ENCODE results near the gene RXRA. TPM values are rescaled to one million over a fixed set of nuclear protein-coding genes. Genes with fewer than 3 reads are reported as not detected.

The RXRA gene
- total RNA-seq, 1 experiment from 2014 or later, result 17.2 TPM

- DNase-seq (ENCODE audit: low spot score), result no peak
Observed at GRCh38 chr9:134399435-134400056, 73.3 kb downstream of the RXRA start.

DNA sequence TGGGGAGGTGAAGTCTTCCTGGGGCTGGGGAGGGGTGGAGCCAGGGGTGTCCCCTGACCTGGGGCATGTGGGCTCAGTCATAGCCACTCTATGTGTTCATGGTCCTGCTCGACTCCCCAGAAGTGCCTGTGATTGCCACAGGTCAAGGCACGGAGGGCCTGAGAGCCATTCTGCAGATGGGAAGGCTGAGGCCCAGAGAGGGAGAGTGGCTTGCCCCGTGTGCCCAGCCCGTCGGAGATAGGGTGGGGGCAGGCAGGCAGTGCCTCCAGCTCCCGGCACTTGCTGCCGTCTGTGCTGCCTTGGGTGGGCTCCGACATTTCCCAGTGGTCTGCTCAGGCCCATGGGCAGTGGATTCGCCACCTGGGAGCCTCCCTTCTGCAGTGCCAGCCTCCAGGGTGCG, 74.0 kb downstream of the RXRA start:
- DNase-seq (ENCODE audit: low spot score), result no peak

- no peak for DNase-seq (ENCODE audit: low spot score)
Observed at GRCh38 chr9:134401391-134401790, 75.1 kb downstream of the RXRA start.

GRCh38 chr9:134402182-134402581, 75.9 kb downstream of the RXRA start:
- no peak for DNase-seq (ENCODE audit: low spot score)

DNA sequence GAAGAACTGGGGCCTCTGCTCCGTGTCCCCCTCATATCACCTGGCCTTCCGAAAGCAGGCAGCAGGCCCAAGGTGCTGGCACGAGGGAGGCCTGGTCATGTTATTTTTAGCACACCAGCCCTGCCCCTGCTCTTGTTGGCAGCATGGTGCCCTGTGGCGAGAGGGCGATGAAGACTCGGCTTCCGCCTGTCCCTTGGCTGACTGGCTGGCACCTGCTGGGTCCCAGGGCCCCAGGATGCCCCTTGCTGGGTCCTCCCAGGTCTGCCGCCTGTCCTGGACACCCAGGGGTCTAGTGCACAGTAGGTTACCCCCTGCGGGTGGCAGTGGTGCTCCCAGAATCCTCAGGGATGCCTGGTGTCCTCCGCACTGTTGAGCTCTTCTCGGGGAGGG, 77.0 kb downstream of the RXRA start:
- peak; percentile 42 for DNase-seq (ENCODE audit: low spot score)

DNA sequence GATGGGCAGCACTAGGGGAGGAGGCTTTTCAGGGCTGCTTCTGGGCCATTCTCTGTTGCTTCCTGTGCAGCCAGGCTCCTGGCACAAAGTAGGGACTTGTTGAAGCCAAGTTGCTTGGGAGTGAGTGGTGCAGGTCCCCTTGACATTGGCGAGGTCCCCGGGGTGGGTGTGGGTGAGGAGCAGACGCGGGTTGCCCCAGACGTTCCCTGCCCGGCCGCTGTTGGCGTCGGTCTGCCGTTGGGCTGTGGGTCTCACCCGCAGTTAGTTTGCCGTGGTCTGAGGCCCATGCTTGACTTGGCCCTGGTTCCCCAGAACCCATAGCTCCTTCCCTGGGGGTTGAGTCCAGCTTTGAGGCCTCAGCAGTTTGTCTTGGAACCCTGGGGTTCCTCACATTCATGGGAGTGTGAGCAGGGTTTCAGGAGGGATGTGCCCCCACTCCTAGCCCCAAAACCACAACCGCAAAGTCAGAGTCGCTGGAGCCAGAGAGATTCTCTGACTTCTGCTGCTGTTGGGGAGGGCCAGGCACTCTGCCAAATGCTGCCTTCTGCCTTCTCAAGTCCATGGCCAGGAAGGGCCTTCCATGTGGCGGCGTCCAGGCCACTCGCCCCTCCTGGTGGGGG, 77.5 kb downstream of the RXRA start:
- DNase-seq (ENCODE audit: low spot score), result peak; percentile 91

- DNase-seq (ENCODE audit: low spot score), result no peak
Observed at GRCh38 chr9:134404376-134405358, 78.4 kb downstream of the RXRA start.

GRCh38 chr9:134405527-134405926, 79.3 kb downstream of the RXRA start:
- no peak for DNase-seq (ENCODE audit: low spot score)

DNA sequence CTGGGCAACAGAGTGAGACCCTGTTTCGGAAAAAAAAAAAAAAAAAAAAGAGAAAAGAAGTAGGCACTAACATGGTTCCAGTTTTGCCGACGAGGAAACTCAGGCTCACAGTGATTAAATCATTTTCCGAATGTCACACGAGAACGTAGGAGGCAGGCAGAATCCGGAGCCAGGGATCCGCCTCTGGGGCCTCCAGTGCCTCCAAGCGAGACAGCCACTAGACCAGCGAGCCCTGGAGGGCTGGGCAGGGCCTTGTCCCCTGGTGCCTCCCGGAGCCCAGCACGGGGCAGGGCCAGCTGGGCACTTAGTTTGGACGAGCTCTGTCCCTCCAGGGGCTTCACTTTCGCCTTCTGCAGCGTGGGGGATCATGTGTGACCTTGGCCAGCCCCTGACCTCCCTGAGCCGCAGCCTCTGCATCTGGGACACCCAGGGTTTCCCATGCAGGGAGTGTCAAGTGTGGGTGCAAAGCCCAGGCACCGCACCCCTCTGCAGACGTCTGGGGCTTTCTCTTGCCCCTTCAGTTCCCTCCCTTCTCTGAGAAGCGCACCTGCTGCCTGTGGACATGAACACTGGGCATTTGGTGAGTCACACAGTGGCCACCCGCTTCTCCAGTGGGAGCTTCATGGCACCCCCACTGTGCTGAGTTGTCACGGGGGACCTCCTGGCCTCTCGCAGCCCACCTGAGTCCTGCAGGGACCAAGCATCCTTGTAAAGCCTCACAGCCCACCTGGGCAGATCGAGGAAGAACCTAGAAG, 80.3 kb downstream of the RXRA start:
- DNase-seq (ENCODE audit: low spot score), result peak; percentile 46

GRCh38 chr9:134407121-134407779, 81.0 kb downstream of the RXRA start:
- DNase-seq (ENCODE audit: low spot score), result peak; percentile 91

- no peak for DNase-seq (ENCODE audit: low spot score)
Observed at GRCh38 chr9:134408389-134408788, 82.1 kb downstream of the RXRA start.

DNA sequence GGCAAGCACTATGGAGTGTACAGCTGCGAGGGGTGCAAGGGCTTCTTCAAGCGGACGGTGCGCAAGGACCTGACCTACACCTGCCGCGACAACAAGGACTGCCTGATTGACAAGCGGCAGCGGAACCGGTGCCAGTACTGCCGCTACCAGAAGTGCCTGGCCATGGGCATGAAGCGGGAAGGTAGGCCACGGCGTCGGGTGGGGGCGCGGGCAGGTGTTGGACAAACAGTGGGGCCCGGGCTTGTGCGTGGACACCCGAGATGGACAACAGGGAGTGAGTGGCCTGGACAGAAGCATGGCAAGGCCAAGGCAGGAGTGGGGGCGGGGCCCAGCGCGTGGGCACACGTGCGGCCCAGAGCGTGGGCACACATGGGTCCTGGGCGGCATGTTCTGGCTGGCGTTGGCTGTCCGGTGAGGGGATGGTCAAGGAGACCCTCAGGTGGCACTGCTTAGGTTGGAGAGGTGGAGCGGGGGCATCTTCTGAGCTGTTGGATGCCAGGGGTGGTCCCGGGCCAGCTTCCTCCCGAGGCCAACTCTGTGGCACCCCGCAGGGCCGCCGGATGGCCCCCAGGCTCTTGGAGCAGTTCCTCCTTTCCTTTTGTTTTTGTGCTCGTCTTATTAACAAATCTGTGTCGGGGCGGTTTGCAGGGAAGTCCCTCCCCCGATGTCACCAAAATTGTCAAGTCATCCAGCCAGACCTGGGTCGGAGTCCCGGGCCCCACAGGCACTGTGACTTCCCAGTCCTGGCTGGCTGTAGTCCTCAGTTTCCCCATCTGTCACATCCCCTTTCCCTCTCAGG, 82.9 kb downstream of the RXRA start:
- DNase-seq (ENCODE audit: low spot score), result no peak

DNA sequence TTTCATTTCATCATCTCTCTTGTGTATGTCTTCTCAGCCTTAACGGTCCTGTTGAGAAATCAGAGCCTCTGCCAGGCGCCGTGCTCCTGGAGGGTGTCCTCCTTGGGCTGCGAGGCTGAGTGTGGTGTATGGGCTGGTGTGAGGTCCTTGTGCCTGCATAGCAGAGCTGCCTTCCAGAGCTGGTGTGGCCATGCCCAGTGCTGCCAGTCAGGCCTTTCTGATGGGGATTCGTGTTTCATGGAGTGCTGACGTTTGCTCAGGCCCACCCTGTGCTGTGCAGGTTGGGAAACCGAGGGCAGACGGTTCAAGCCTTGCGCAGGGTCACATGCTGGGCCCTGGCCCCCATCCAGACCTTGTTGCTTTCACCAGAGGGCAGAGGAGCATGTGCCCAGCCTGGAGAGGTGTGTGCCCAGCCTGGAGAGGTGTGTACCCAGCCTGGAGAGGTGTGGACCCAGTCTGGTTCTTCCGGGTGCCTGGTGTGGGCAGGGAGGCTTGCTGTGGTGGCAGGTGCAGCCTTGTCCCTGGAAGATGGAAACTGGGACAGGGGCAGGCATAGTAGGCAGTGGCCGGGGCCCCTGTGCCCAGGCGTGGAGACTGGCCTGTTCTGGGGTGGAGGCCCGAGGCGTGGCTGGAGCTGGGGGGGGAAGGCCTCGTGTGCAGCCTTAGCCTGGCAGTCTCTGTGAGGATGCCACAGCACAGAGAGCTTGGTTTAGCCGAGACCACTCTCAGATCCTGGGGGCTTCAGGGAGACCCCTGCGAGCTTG, 84.0 kb downstream of the RXRA start:
- DNase-seq (ENCODE audit: low spot score), result no peak

- DNase-seq (ENCODE audit: low spot score), result no peak
Observed at GRCh38 chr9:134410835-134411217, 84.6 kb downstream of the RXRA start.

GRCh38 chr9:134411440-134412297, 85.4 kb downstream of the RXRA start:
- no peak for DNase-seq (ENCODE audit: low spot score)

- no peak for DNase-seq (ENCODE audit: low spot score)
Observed at GRCh38 chr9:134412298-134412711, 86.0 kb downstream of the RXRA start.

DNA sequence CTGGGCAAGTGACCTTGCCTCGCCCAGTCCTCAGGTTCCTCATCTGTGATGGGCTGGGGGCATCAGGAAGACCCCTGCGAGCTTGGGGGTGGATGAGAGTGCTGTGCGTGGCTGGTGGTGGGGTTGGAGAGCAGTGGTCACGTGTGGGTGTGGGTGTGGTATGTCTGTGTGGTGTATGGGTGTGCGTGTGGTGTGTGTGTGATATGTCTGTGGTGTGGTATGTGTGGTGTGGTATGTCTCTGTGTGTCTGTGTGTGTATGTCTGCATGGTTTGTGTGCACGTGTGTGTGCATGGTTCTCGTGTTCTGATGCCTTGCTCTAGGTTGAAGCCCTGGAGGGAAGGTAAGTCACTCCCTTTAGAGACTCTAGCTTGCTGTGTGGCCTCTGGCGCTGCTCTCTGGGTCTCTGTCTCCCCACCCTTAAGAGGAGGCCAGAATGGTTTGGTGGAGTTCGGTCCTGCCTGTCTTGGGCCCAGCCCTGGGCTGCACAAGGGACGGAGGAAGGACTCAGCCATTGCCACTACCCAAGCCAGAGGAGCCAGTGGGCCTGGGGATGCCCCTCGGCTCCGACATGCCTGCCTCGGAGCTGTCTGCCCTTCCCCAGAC, 87.0 kb downstream of the RXRA start:
- DNase-seq (ENCODE audit: low spot score), result no peak

DNA sequence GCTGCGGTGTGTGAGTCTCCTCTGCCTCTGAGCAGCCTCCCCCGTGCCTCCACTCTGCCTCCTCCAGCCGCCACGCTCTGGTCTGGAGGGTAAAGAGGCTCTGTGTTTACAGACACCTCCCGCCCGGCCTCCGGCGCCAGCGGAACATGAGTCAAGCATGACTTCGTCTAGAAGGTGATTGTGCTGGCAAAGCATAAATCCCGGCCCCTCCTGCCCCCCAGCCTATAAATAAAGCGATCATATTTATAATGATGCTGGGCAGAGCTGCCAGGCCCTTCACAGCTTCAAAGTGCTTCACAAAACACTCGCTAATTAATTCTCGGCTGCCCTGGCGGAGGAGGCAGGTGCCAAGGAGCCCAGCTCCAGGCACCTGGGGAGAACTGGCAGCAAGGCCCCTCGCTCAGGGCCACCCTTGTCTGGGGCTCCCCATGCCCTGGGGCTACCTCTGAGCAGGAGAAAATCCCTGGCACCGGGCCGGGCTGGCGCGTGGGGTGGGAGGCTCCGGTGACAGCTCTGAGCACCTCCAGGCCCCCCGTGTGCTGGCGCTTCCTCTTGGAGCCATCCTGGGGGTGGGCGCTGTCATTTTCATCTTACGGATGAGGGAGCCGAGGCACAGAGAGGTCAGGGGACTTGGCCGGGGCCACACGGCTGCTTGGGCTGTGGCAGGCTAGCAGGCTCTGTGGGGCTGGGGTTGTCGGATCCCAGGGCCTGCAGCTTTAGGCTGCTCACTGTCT, 87.8 kb downstream of the RXRA start:
- DNase-seq (ENCODE audit: low spot score), result peak; percentile 95
